Fibroblast of villous mesenchyme (primary cell): ENCODE results near the gene PIF1. TPM values are rescaled to one million over a fixed set of nuclear protein-coding genes. Genes with fewer than 3 reads are reported as not detected.
"Not testable (repeated sequence)": the region's sequence is repeated elsewhere in the genome, so short reads cannot be mapped to it uniquely, and the experiment has no call there.

Source experiments
- DNase-seq: peaks from one replicate; pipeline ENCODE4 v3.0.0-alpha.2; 2010; ENCODE audit warnings: low read depth
- H3K4me3 ChIP-seq: 2 replicates; pipeline ENCODE4 v1.5.1; 2011; ENCODE audit warnings: low read depth, mild to moderate bottlenecking, low read length
- total RNA-seq: library from RNA; depleted of rRNA; stranded (reverse); fragments of >200 nt; gene quantifications from 2 replicates; pipeline ENCODE4 v1.2.3, GENCODE V29; 2012
- TF ChIP-seq, protein P1 (sequence below): IDR thresholded peaks from 2 replicates; pipeline ENCODE4 v1.5.1; 2012; ENCODE audit warnings: low read depth, mild to moderate bottlenecking, low read length; ENCODE audit not compliant: insufficient read depth

Gene PIF1
- total RNA-seq, 1 donor: 11.2 TPM

DNA sequence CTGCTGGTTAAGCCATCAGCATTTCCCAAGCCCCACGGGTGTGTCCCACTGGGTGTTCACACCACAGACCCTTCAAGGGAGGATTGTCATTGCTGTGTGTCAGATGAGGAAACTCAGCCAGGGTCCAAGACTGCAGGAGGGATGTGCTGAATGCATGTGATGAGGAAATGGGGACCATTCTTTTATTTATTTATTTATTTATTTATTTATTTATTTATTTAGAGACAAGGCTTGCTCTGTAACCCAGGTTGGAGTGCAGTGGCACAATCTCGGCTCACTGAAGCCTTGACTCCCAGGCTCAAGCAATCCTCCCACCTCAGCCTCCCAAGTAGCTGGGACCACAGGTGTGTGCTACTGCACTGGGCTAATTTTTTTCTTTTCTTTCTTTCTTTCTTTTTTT, 20.8 kb downstream of the PIF1 start:
- no peak overlapping the region for H3K4me3 ChIP-seq
- TF ChIP-seq, protein P1, sequence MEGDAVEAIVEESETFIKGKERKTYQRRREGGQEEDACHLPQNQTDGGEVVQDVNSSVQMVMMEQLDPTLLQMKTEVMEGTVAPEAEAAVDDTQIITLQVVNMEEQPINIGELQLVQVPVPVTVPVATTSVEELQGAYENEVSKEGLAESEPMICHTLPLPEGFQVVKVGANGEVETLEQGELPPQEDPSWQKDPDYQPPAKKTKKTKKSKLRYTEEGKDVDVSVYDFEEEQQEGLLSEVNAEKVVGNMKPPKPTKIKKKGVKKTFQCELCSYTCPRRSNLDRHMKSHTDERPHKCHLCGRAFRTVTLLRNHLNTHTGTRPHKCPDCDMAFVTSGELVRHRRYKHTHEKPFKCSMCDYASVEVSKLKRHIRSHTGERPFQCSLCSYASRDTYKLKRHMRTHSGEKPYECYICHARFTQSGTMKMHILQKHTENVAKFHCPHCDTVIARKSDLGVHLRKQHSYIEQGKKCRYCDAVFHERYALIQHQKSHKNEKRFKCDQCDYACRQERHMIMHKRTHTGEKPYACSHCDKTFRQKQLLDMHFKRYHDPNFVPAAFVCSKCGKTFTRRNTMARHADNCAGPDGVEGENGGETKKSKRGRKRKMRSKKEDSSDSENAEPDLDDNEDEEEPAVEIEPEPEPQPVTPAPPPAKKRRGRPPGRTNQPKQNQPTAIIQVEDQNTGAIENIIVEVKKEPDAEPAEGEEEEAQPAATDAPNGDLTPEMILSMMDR: no peak
- no peak for DNase-seq

DNA sequence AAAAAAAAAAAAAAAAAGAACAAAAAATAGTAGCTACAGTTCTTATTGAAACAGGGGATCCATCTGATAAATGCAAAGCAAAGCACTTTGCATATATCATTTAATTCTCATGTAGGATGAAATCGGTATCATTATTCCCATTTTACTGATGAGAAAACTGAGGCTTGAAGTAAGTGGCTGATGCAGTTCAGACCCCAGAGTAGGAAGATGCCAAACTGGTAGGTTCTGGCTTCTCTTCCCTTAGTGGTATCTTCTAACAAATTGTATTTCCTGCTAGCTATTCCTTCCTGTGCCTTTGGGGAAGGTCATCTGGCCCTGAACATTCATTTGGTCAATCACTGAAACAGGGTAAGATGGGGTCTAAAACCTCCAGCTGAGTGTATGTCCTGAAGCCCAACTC, 21.9 kb downstream of the PIF1 start:
- H3K4me3 ChIP-seq: no peak overlapping the region
- no peak for DNase-seq
- TF ChIP-seq, protein P1: no peak

DNA sequence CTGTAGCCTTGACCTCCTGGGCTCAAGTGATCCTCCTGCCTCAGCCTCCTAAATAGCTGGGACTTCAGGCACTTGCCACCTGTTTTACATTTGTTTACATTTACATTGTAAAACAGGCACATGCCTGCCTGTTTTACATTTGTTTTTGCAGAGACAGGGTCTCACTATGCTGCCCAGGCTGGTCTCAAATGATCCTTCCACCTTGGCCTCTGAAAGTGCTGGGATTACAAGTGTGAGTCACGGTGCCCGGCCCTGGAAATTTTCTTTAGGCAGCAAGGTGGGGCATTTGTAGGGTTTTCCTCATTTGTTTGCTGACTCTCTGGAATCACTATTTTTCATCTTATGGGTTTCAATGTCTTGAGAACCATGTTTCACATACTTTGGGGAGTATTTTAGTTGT, 25.0 kb downstream of the PIF1 start:
- no peak overlapping the region for H3K4me3 ChIP-seq
- TF ChIP-seq, protein P1: no peak
- no peak for DNase-seq

DNA sequence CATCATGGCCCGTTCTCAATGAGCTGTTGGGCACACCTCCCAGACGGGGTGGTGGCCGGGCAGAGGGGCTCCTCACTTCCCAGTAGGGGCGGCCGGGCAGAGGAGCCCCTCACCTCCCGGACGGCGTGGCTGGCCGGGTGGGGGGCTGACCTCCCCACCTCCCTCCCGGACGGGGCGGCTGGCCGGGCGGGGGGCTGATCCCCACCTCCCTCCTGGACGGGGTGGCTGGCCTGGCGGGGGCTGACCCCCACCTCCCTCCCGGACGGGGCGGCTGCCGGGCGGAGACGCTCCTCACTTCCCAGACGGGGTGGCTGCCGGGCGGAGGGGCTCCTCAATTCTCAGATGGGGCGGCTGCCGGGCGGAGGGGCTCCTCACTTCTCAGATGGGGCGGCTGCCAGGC, 26.5 kb downstream of the PIF1 start:
- H3K4me3 ChIP-seq, DNase-seq: not testable (repeated sequence)

DNA sequence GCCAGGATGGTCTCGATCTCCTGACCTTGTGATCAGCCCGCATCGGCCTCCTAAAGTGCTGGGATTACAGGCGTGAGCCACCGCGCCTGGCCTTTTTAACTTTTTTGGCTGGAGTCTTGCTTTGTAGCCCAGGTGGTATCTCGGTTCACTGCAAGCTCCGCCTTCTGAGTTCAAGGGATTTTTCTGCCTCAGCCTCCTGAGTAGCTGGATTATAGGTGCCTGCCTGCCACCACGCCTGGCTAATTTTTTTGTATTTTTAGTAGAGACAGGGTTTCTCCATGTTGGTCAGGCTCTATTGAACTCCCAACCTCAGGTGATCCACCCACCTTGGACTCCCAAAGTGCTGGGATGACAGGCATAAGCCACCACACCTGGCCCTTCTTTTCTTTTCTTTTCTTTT, 29.5 kb downstream of the PIF1 start:
- not testable (repeated sequence) for H3K4me3 ChIP-seq, DNase-seq

DNA sequence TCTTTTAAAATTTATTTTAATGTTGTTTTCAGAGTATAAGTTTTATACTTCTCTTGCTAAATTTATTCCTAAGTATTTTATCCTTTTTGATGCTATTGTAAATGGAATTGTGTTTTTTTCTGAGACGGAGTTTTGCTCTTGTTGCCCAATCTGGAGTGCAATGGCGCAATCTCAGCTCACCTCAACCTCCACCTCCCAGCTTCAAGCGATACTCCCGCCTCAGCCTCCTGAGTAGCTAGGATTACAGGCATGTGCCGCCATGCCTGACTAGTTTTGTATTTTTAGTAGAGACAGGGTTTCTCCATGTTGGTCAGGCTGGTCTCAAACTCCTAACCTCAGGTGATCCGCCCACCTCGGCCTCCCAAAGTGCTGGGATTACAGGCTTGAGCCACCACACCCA, 30.1 kb downstream of the PIF1 start:
- not testable (repeated sequence) for DNase-seq, H3K4me3 ChIP-seq

DNA sequence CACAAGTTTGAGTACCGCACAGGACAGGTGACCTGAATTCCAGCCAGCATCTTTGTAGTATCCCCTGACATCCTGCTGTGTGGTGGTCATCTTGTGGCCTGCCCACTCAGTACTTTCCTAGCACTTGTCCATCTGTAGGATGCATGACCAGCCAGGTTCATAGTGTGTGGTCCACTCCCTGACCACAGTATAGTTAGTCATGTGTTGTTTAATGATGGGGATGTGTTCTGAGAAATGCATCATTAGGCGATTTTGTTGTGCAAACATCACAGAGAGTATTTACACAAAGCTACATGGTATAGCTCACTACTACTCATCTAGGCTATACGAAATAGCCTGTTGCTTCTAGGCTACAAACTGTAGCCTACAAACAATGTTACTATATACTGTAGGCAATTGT, 33.2 kb downstream of the PIF1 start:
- H3K4me3 ChIP-seq: no peak overlapping the region
- peak; percentile 11 for DNase-seq
- TF ChIP-seq, protein P1: no peak

DNA sequence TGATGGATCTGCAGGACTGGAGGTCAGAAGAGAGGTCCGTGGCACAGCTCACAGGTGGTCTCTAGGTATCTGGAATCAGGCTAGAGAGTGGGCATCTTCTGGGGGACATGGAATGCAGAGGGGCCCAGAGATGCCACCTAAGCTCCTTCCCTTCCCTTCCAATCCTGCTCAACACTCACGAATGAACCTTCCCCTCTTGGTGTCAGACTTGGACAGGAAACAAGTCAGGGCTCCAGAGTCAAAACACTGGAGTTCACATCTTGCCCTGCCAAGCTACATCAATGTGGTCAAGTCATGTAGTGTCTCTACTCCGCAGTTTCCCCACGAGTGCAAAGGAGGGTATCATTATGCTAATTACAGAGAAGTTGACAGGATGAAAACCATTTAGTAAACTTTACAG, 34.0 kb downstream of the PIF1 start:
- TF ChIP-seq, protein P1: no peak
- no peak overlapping the region for H3K4me3 ChIP-seq
- DNase-seq: no peak

DNA sequence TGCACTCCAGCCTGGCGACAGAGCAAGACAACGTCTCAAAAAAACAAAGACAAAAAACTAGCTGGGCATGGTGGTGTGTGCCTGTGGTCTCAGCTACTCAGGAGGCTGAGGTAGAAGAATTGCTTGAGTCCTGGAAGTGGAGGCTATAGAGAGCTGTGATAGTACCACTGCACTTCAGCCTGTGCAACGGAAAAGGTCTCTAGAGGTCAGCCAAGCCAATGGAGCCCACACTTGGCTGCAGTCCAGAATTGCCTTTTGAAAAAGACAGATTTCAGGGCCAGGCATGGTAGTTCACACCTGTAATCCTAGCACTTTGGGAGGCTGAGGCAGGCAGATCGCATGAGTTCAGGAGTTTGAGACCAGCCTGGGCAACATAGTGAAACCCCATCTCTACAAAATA, 41.7 kb downstream of the PIF1 start:
- TF ChIP-seq, protein P1: no peak
- no peak for DNase-seq
- no peak overlapping the region for H3K4me3 ChIP-seq
